GM21390 (cell line): Measurements from ENCODE around the gene DDC.
"Not testable (repeated sequence)": the region's sequence is repeated elsewhere in the genome, so short reads cannot be mapped to it uniquely, and the experiment has no call there.

Experiments used
- ATAC-seq: cut with Tn5 transposase; IDR thresholded peaks from one replicate; pipeline ENCODE4 v1.9.1; 2021; ENCODE audit not compliant: unreplicated experiment

The DDC gene

GRCh38 chr7:50459183-50459582 lies 106.0 kb downstream of the DDC start:
- ATAC-seq, result not testable (repeated sequence)

GRCh38 chr7:50458651-50459050 lies 106.6 kb downstream of the DDC start:
- not testable (repeated sequence) for ATAC-seq

- ATAC-seq, result no peak
Observed at GRCh38 chr7:50456371-50457123, 108.7 kb downstream of the DDC start.

- ATAC-seq, result no peak
Observed at GRCh38 chr7:50455658-50456057, 109.5 kb downstream of the DDC start.

GRCh38 chr7:50454968-50455367 lies 110.2 kb downstream of the DDC start:
- ATAC-seq, result no peak

DNA sequence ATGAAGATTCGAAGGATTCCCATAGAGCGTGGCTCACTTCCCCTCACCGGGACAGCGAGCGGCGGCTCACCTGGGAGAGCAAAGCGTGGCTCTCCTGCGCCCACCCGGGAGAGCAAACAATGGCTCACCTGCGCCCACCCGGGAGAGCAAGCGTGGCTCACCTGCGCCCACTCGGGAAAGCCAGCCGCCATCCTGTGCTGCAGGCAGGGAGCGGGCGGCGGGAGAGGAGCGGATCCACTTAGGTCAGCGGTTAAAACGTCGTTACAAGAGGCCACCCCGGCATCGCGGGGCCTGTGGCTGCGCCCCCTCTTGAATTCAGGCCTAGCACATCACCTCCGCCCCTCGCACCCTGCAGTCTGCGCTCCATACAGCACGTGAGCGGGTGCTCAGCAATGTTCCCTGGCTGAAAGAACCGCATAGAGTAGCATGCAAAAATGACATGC lies 114.6 kb downstream of the DDC start:
- peak; percentile 14 for ATAC-seq

DNA sequence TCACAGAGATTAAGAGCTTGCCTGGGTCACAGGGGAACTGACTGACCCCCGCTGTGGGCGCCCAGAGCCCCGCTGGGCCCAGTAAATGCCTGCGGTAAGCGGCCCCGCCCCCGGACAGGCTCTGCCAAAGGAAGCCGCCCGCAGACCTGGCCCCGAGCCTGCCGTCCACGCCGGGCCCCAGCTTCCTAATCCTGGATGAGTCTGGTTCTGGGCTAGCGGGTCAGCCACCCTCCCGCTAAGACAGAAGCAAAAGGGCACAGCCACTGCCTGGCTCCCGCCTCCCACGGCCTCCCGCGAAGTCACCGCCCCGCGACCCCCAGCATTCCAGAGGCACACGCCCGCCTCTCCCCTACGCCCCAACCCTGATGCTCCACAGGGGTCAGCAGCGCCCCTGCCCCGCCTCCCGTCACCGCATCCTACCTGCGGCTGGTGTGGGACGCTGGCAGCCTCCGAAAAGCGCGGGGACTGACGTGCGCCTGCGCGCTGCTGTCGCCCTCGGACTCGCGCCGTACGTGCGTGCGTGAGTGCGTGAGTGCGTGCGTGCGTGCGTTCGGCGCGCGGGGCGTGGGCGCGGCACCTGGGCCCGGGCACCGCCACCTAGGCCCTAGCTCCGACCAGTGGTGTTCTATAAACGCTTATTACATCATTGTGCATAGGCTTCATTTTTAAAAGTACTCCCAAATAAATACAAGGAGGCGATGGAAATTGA lies 115.2 kb downstream of the DDC start, which contains the start of gene FIGNL1:
Gene FIGNL1 (minus strand): TSS at position 470 of the 709 bp plus-strand sequence. CDS start 3,063 bp downstream, outside the sequence.
- peak; percentile 86 for ATAC-seq

- peak; percentile 0 for ATAC-seq
Observed at GRCh38 chr7:50449501-50449880, 115.7 kb downstream of the DDC start.

- peak; percentile 19 for ATAC-seq
Observed at GRCh38 chr7:50448823-50449222, 116.4 kb downstream of the DDC start.

DNA sequence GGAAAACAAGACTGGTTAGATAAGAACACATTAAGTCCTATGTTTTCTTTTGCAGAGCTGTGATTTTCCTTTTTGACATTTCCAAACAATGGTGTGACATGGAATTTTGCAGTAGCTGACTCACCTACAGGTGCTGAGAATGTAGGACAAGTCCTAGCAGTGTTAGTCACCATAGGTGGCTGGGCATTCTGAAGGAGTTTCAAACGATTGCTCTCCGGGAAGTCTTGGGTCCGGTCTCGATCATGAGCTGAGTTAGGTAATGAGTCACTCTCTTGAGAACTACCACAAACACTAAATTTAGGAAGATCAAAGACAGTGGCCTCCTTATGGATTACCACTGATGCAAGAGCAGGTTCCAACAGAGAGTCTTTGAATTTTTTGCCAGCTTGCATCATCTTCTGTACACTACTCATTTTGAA lies 118.7 kb downstream of the DDC start:
- peak; percentile 25 for ATAC-seq

DNA sequence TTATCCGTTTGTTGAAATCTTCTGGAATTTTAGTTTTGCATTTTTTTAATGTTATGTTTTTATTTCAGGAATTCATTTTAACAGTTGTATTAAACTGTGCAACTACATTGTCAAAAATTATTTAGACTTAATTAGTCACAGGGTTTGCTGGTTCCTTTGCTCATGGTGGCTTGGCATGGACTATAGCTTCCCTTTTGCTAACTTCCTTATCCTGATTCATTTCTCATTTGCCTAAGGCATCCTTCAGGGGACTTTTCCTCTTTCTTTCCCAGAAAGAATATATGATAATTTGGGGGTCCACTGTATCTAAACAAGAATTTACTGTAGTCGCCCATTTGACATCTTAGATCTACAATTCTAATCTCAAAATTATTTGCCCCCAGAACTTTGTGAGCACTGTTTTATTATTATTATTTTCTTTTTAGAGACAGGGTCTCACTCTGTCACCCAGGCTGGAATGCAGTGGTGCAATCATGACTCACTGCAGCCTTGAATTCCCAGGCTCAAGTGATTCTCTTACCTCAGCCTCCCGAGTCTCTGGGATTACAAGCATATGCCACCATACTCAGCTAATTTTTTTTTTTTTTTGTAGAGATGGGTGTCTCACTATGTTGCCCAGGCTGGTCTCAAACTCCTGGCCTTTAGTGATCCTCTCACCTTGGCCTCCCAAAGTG lies 128.9 kb downstream of the DDC start:
- ATAC-seq, result no peak

- no peak for ATAC-seq
Observed at GRCh38 chr7:50431722-50432305, 133.4 kb downstream of the DDC start.

DNA sequence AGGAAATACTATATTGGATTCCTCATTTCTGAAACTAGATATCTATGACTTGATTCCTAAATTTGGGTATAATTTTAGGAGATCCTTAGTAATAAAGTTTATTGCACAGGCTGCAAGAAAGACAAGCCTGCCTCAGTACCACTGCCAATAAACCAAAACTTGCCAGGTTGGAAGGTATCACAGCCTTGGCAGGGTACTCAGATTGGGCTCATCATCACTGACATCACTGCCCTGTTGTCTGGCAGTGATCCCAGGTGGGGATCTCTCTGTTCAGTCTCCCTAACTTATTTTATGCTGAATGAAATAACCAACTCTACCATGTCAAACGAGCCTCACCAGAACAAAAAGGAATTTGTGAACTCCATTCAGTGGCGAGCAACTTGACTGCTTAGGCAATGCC lies 133.9 kb downstream of the DDC start:
- no peak for ATAC-seq

DNA sequence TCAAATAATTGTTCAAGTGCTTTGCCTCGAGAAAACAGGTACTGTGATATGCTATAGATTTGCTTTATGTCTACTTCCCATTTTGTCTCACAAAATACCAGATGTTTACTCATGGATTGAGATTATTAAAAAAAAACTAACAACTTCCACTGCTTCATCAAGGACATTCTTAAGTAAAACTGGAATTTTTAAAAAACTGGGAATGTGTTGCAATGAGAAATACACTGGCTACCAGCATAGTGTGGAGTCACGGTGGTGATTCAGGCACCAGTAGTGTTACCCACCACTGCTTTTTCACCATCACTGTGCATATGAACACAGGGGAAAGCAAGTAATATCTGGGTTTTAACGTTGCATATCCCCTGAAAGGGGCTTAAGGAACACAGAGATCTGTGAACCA lies 136.3 kb downstream of the DDC start:
- ATAC-seq, result no peak

DNA sequence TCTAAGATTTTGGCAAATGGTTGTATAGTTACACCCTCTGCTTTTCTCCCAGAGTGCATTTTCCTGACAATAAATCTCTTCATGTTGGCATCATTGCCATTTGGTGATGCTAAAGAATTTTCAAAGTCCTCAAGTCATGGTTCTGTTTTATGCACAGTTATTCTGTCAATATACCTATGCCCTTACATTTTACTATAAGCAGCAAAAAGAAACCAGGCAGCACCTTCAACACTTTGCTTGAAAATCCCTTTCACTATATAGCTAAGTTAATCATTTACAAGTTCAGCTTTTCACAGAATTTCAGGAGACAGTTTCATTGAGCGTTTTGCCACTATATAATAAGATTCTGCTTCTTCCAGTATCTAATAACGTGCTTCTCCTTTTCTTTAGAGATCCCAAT lies 137.7 kb downstream of the DDC start:
- no peak for ATAC-seq

DNA sequence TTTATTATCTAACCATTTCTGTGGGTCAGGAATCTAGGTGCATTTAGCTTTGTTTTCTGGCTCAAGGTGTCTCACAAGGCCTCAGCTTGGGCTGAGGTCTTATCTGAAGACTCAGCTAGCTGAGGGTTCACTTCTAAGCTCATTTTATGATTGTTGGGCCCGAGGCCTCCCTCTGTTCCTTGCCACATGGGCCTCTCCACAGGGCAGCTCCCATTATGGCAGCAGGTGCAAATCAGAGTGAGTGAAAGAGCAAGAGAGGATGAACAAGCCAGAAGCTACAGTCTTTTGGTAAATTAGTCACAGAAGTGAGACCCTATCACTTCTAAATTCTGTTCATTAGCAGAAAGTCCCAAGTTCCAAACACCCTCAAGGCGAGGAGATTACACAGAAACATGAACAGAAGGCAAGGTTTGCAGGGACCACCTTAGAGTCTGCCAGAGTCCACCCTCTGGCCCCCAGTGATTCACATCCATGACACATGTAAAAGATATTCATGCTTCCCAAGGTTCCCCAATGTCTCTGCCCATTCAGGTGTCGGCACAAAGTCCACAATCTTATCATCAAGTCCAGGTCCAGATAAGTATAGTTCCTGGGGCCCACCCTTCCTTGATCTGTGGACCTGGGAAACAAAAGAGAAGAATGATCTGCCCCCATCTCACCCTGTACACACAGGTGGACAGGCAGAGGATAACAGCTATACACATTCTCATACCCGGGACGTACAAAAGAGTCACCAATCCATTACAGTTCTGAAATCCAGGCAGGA lies 138.7 kb downstream of the DDC start:
- no peak for ATAC-seq

DNA sequence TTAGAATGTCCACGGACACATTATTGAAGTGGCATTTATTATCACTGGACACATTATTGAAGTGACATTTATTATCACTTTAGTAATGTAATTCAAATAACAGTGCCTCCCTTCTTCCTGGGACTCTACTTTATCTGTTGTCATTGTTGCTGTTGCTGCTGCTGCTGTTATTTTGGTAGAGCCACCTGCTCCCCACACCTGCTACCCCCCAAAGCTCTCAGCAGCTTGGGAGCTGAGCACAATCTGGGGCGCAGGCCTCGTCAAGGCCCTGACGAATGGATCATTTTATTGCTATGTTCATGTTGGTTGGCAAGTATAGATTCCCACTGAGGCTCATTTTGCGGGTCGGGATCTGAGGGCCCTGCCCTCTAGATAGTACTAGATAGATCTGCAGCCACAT lies 139.9 kb downstream of the DDC start:
- no peak for ATAC-seq

DNA sequence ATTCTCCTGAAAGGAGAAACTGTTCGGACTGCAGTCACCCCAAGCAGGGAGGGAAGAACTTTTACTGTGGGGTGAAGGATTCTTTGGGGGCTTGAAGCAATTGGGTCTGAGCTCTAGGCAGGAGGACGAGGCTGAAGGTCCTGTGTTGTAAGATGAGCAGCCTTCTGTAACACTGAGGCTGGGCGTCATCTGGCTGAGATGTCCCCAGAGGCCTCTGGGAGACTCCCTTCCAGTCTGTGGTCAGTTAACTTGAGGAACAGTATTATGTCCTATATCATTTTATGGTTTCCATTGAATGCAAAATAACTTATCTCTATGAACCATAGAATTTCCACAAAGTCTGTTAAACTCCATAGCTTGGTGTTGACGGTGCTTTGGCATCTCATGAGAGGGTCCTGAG lies 141.3 kb downstream of the DDC start:
- ATAC-seq, result no peak

DNA sequence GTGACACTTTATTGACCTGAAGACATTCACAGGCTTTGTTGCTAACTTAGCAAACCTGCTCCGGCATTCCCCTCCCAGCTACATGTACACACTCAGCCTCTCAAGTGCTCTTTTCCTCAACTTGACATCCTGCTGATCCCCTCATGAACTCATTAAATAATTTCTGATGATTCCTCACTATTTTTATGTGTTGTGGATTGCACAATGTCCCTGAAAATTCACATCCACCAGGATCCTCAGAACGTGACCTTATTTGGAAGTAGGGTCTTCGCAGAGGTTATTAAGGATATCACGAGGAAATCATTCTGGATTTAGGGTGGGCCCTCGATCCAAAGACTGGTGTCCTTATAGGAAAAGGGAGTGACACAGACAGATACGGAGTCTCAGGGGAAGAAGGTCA lies 142.3 kb downstream of the DDC start:
- no peak for ATAC-seq

DNA sequence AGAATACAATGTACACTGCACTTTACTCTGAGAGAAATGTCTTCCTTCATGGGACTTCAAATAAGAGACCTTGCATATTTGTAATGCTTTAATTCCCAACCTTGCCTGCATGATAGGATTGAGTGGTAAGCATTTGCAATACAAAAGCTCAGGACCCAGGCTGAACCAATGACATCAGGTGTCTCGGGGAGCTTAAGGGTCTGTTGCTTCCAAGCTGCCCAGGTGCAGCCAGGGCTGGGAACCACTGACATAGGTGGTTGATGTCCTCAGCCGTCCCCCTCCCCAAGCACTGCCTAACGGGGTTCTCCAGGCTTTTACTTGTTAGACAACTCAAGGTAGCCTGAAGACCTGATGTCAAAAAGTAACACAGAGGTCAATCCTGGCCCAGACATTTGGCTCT lies 144.2 kb downstream of the DDC start:
- no peak for ATAC-seq
